TTC549 (cell line): Measurements from ENCODE around the gene TEX53.

Source experiments
- FAIRE-seq: peaks from 2 replicates; lab custom pipeline; 2012; peaks lifted over from hg19 to GRCh38; lab: Jason Lieb, UNC

The TEX53 gene

GRCh38 chr9:114633438-114634089 is 24.0 kb downstream of the TEX53 start:
- FAIRE-seq = no peak

- FAIRE-seq = no peak
Observed at GRCh38 chr9:114631166-114631565, 26.4 kb downstream of the TEX53 start.

GRCh38 chr9:114629563-114630090 is 28.0 kb downstream of the TEX53 start:
- FAIRE-seq = no peak

GRCh38 chr9:114627553-114627952 is 30.1 kb downstream of the TEX53 start:
- no peak for FAIRE-seq

- no peak for FAIRE-seq
Observed at GRCh38 chr9:114626415-114627020, 31.1 kb downstream of the TEX53 start.

- no peak for FAIRE-seq
Observed at GRCh38 chr9:114624677-114625076, 32.9 kb downstream of the TEX53 start.

- FAIRE-seq = no peak
Observed at GRCh38 chr9:114621975-114622609, 35.5 kb downstream of the TEX53 start.

GRCh38 chr9:114621561-114621960 is 36.0 kb downstream of the TEX53 start:
- FAIRE-seq = no peak

- no peak for FAIRE-seq
Observed at GRCh38 chr9:114619191-114619761, 38.3 kb downstream of the TEX53 start.

GRCh38 chr9:114616684-114617520 is 40.7 kb downstream of the TEX53 start:
- FAIRE-seq = no peak

- no peak for FAIRE-seq
Observed at GRCh38 chr9:114614373-114614772, 43.2 kb downstream of the TEX53 start.

- no peak for FAIRE-seq
Observed at GRCh38 chr9:114613919-114614318, 43.7 kb downstream of the TEX53 start.

- FAIRE-seq = no peak
Observed at GRCh38 chr9:114613087-114613486, 44.5 kb downstream of the TEX53 start.

- FAIRE-seq = no peak
Observed at GRCh38 chr9:114612272-114612923, 45.2 kb downstream of the TEX53 start.

- FAIRE-seq = no peak
Observed at GRCh38 chr9:114611516-114612271, 45.9 kb downstream of the TEX53 start.

- no peak for FAIRE-seq
Observed at GRCh38 chr9:114608525-114608796, 49.1 kb downstream of the TEX53 start.

- no peak for FAIRE-seq
Observed at GRCh38 chr9:114607671-114608524, 49.7 kb downstream of the TEX53 start.

GRCh38 chr9:114606597-114607207 is 50.9 kb downstream of the TEX53 start:
- FAIRE-seq = no peak
